NOMO-1 treated with DMSO at 0.1 percent for 48 hours (cell line): Measurements from ENCODE around the gene TBC1D10A.
A peak's percentile ranks its signal among the peaks of the same experiment; 100 is the strongest.

Experiments used
- DNase-seq: peaks from one replicate; lab custom pipeline; 2025; ENCODE audit not compliant: unreplicated experiment; lab: John Stamatoyannopoulos, UW

Gene TBC1D10A

GRCh38 chr22:30326706-30327362 lies at the start of gene TBC1D10A:
Gene TBC1D10A, minus strand, starts transcription at chr22:30326941. Its CDS starts 60 bp downstream, at chr22:30326881.
- peak; percentile 87 for DNase-seq

- DNase-seq, result no peak
Measured at GRCh38 chr22:30375312-30375849, 48.6 kb upstream of the TBC1D10A start.

- DNase-seq, result no peak
Measured at GRCh38 chr22:30373331-30374325, 46.9 kb upstream of the TBC1D10A start.

- peak; percentile 72 for DNase-seq
Measured at GRCh38 chr22:30372915-30373314, 46.2 kb upstream of the TBC1D10A start.

- no peak for DNase-seq
Measured at GRCh38 chr22:30371981-30372380, 45.2 kb upstream of the TBC1D10A start.

- DNase-seq, result no peak
Measured at GRCh38 chr22:30371321-30371720, 44.6 kb upstream of the TBC1D10A start.

- DNase-seq, result no peak
Measured at GRCh38 chr22:30370641-30371230, 44.0 kb upstream of the TBC1D10A start.

GRCh38 chr22:30368420-30368819 lies 41.7 kb upstream of the TBC1D10A start:
- no peak for DNase-seq

- DNase-seq, result no peak
Measured at GRCh38 chr22:30365891-30366290, 39.1 kb upstream of the TBC1D10A start.

- DNase-seq, result no peak
Measured at GRCh38 chr22:30362651-30363281, 36.0 kb upstream of the TBC1D10A start.

GRCh38 chr22:30361916-30362650 lies 35.3 kb upstream of the TBC1D10A start:
- DNase-seq, result no peak

- DNase-seq, result no peak
Measured at GRCh38 chr22:30358541-30358940, 31.8 kb upstream of the TBC1D10A start.

- DNase-seq, result no peak
Measured at GRCh38 chr22:30357650-30358215, 31.0 kb upstream of the TBC1D10A start.

GRCh38 chr22:30357236-30357570 lies 30.5 kb upstream of the TBC1D10A start:
- DNase-seq, result no peak

- peak; percentile 84 for DNase-seq
Measured at GRCh38 chr22:30356449-30357235, 29.9 kb upstream of the TBC1D10A start, which contains the start of the genes CCDC157 and SF3A1. Gene CCDC157, plus strand, starts transcription at chr22:30357007. Its CDS starts 8,994 bp downstream, at chr22:30366001. Gene SF3A1, minus strand, starts transcription at chr22:30356894. Its CDS starts 102 bp downstream, at chr22:30356792.

GRCh38 chr22:30354644-30355043 lies 27.9 kb upstream of the TBC1D10A start:
- no peak for DNase-seq

GRCh38 chr22:30351226-30351625 lies 24.5 kb upstream of the TBC1D10A start:
- no peak for DNase-seq

- no peak for DNase-seq
Measured at GRCh38 chr22:30348809-30349208, 22.1 kb upstream of the TBC1D10A start.

- DNase-seq, result no peak
Measured at GRCh38 chr22:30348404-30348803, 21.7 kb upstream of the TBC1D10A start.
